HEK293 (cell line): ENCODE measurements around the gene NOC2L.

Experiments
- BCL11A ChIP-seq: fragments of 450-650 bp; formaldehyde crosslinking; IDR thresholded peaks from 2 replicates; pipeline ENCODE4 v1.5.1; 2016; ENCODE audit warnings: low read depth, missing biosample characterization, missing genetic modification characterization
- HOXC10 ChIP-seq: sonication (generic); formaldehyde crosslinking; IDR thresholded peaks from 2 replicates; pipeline ENCODE4 v1.8.1; 2023; ENCODE audit warnings: mild to moderate bottlenecking, missing genetic modification reagents
- KLF1 ChIP-seq: fragments of 450-650 bp; formaldehyde crosslinking; IDR thresholded peaks from 2 replicates; pipeline ENCODE4 v1.5.1; 2016; ENCODE audit warnings: missing biosample characterization, missing genetic modification characterization
- MYNN ChIP-seq: fragments of 450-650 bp; formaldehyde crosslinking; IDR thresholded peaks from 2 replicates; pipeline ENCODE4 v1.5.1; 2016; ENCODE audit warnings: missing biosample characterization, missing genetic modification characterization, borderline replicate concordance
- ZNF121 ChIP-seq: fragments of 450-650 bp; formaldehyde crosslinking; IDR thresholded peaks from 2 replicates; pipeline ENCODE4 v1.5.1; 2016; ENCODE audit warnings: missing biosample characterization, missing genetic modification characterization
- ZNF274 ChIP-seq, 2 experiments: fragments of 200-500 bp in 1 of 2; fragments of 450-650 bp in 1 of 2; sonication (Bioruptor generic) in 1 of 2; formaldehyde crosslinking in 1 of 2; IDR thresholded peaks; 2 replicates each; pipeline versions ENCODE4 v1.5.1 to v1.6.1; 2014 to 2016; ENCODE audit warnings: borderline replicate concordance in 1 of 2, inconsistent platforms in 1 of 2, low read length in 1 of 2, missing biosample characterization in 1 of 2, missing genetic modification characterization in 1 of 2
- ZNF433 ChIP-seq: fragments of 450-650 bp; formaldehyde crosslinking; IDR thresholded peaks from 2 replicates; pipeline ENCODE4 v1.5.1; 2016; ENCODE audit warnings: missing biosample characterization, missing genetic modification characterization, low read depth
- ZNF626 ChIP-seq: fragments of 450-650 bp; sonication (Bioruptor Pico); formaldehyde crosslinking; IDR thresholded peaks from 2 replicates; pipeline ENCODE4 v1.5.1; 2018; ENCODE audit warnings: missing biosample characterization, missing genetic modification characterization, inconsistent platforms
- ZNF792 ChIP-seq: fragments of 450-650 bp; formaldehyde crosslinking; IDR thresholded peaks from 2 replicates; pipeline ENCODE4 v1.5.1; 2016; ENCODE audit warnings: missing biosample characterization, missing genetic modification characterization
- TF ChIP-seq, protein P1 (sequence below): fragments of 450-650 bp; formaldehyde crosslinking; IDR thresholded peaks from 2 replicates; pipeline ENCODE4 v1.5.1; 2016; ENCODE audit warnings: missing biosample characterization, missing genetic modification characterization
- TF ChIP-seq, protein P2 (sequence below): fragments of 450-650 bp; formaldehyde crosslinking; IDR thresholded peaks from 2 replicates; pipeline ENCODE4 v1.5.1; 2016; ENCODE audit warnings: missing biosample characterization, missing genetic modification characterization
- TF ChIP-seq, protein P3 (sequence below): fragments of 450-650 bp; formaldehyde crosslinking; IDR thresholded peaks from 2 replicates; pipeline ENCODE4 v1.5.1; 2016; ENCODE audit warnings: missing biosample characterization, missing genetic modification characterization, low read depth

DNA sequence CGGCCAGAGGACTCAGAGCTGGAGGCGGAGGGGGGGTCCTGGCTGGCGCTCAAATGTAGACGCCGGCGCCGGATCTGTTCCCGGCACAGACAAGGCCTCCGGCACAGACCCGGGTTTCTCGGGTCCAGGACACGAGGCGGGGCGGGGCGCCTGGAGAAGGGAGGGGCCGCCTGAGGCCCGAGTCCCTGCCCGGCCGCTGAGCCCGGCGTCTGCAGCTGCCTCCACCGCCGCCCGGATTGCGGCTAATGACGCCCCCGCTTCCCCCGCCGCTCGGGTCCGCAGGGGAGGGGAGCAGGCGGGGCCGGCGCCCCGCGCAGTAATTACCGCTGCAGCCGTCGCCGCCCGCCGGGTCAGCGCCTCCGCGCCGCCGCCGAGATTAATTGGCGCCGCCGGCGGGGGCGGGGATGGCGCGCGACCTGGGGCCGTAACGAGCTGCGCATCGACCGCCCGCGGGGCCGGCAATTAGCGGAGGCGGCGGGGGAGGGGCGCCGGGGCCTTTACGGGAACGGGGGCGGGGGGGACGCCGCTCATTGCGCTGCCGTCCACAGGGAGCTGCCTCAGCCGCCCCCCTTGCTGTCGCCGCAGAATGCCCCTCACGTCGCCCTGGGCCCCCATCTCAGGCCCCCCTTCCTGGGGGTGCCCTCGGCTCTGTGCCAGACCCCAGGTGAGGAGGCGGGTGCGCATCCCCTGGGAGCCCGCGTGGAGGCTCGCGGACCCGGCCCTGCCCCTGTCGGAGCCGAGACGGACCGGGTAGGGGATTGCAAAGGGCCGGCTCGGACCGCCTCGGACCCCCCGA lies 17.3 kb downstream of the NOC2L start:
- TF ChIP-seq ZNF121 (no peak), ZNF626 (tag by site-specific recombination) (no peak; the same call in 1 of the 2 replicates), MYNN (tag by site-specific recombination) (no peak), HOXC10 (CRISPR knock-in tag) (0 out of 2 replicates have a peak, but pooled peaks have one; percentile 27), ZNF274 (IDR thresholded peaks at IDR 0.05; ENCODE audit: low read length) (no peak), ZNF274 (tag by site-specific recombination; IDR thresholded peaks at IDR 0.05; ENCODE audit: borderline replicate concordance) (no peak), ZNF433 (no peak), ZNF792 (tag by site-specific recombination) (no peak), KLF1 (tag by site-specific recombination) (peak; percentile 88), BCL11A (peak; percentile 61)
- TF ChIP-seq, protein P1, sequence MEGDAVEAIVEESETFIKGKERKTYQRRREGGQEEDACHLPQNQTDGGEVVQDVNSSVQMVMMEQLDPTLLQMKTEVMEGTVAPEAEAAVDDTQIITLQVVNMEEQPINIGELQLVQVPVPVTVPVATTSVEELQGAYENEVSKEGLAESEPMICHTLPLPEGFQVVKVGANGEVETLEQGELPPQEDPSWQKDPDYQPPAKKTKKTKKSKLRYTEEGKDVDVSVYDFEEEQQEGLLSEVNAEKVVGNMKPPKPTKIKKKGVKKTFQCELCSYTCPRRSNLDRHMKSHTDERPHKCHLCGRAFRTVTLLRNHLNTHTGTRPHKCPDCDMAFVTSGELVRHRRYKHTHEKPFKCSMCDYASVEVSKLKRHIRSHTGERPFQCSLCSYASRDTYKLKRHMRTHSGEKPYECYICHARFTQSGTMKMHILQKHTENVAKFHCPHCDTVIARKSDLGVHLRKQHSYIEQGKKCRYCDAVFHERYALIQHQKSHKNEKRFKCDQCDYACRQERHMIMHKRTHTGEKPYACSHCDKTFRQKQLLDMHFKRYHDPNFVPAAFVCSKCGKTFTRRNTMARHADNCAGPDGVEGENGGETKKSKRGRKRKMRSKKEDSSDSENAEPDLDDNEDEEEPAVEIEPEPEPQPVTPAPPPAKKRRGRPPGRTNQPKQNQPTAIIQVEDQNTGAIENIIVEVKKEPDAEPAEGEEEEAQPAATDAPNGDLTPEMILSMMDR = 0 out of 2 replicates have a peak, but pooled peaks have one; percentile 22
- TF ChIP-seq, protein P2, sequence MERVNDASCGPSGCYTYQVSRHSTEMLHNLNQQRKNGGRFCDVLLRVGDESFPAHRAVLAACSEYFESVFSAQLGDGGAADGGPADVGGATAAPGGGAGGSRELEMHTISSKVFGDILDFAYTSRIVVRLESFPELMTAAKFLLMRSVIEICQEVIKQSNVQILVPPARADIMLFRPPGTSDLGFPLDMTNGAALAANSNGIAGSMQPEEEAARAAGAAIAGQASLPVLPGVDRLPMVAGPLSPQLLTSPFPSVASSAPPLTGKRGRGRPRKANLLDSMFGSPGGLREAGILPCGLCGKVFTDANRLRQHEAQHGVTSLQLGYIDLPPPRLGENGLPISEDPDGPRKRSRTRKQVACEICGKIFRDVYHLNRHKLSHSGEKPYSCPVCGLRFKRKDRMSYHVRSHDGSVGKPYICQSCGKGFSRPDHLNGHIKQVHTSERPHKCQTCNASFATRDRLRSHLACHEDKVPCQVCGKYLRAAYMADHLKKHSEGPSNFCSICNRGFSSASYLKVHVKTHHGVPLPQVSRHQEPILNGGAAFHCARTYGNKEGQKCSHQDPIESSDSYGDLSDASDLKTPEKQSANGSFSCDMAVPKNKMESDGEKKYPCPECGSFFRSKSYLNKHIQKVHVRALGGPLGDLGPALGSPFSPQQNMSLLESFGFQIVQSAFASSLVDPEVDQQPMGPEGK (tag by site-specific recombination) = peak; percentile 94
- TF ChIP-seq, protein P3, sequence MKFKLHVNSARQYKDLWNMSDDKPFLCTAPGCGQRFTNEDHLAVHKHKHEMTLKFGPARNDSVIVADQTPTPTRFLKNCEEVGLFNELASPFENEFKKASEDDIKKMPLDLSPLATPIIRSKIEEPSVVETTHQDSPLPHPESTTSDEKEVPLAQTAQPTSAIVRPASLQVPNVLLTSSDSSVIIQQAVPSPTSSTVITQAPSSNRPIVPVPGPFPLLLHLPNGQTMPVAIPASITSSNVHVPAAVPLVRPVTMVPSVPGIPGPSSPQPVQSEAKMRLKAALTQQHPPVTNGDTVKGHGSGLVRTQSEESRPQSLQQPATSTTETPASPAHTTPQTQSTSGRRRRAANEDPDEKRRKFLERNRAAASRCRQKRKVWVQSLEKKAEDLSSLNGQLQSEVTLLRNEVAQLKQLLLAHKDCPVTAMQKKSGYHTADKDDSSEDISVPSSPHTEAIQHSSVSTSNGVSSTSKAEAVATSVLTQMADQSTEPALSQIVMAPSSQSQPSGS (tag by site-specific recombination) = no peak
